Neuronal stem cell (in vitro differentiated cells): ENCODE measurements around the gene AGPS.
"Not testable (repeated sequence)": the region's sequence is repeated elsewhere in the genome, so short reads cannot be mapped to it uniquely, and the experiment has no call there.

ENCODE experiments used
- DNase-seq: peaks from one replicate; pipeline ENCODE4 v3.0.0-alpha.2; 2013; ENCODE audit warnings: low spot score
- H2AFZ ChIP-seq: one replicate; pipeline ENCODE4 v1.6.1; 2013; ENCODE audit warnings: mild to moderate bottlenecking, low read length, inconsistent platforms
- H2AK5ac ChIP-seq: 2 replicates; pipeline ENCODE4 v1.6.1; 2013; ENCODE audit warnings: low read depth, mild to moderate bottlenecking, inconsistent platforms, low read length, moderate library complexity, mixed read lengths
- H2BK120ac ChIP-seq: 2 replicates; pipeline ENCODE4 v1.6.1; 2013; ENCODE audit warnings: low read depth, mild to moderate bottlenecking, inconsistent platforms, low read length, moderate library complexity, mixed read lengths
- H2BK12ac ChIP-seq: one replicate; pipeline ENCODE4 v1.6.1; 2013; ENCODE audit warnings: low read length, inconsistent platforms
- H2BK15ac ChIP-seq: 2 replicates; pipeline ENCODE4 v1.6.1; 2013; ENCODE audit warnings: mild to moderate bottlenecking, low read length, inconsistent platforms, mixed read lengths
- H2BK5ac ChIP-seq: one replicate; pipeline ENCODE4 v1.6.1; 2013; ENCODE audit warnings: inconsistent platforms, mild to moderate bottlenecking, low read length, moderate library complexity
- H3K14ac ChIP-seq: one replicate; pipeline ENCODE4 v1.6.1; 2013; ENCODE audit warnings: low read length, inconsistent platforms
- H3K18ac ChIP-seq: 2 replicates; pipeline ENCODE4 v1.6.1; 2013; ENCODE audit warnings: low read length, inconsistent platforms
- H3K23ac ChIP-seq: 2 replicates; pipeline ENCODE4 v1.6.1; 2013; ENCODE audit warnings: low read depth, mild to moderate bottlenecking, mixed read lengths, low read length, inconsistent platforms; ENCODE audit not compliant: poor library complexity
- H3K27ac ChIP-seq: replicated peaks from 3 replicates; pipeline ENCODE4 v1.5.1; 2013; ENCODE audit warnings: low read length, inconsistent platforms
- H3K27me3 ChIP-seq, 3 experiments: 2 replicates each; pipeline ENCODE4 v1.6.1; 2013; ENCODE audit warnings: low read length in 3 of 3, mild to moderate bottlenecking in 2 of 3, inconsistent platforms in 1 of 3, low read depth in 1 of 3, mixed read lengths in 1 of 3, moderate library complexity in 1 of 3; ENCODE audit not compliant: control insufficient read depth in 3 of 3, insufficient read depth in 3 of 3
- H3K36me3 ChIP-seq, 2 donors: replicated peaks in 1 of 2; 2 replicates each; pipeline ENCODE4 v1.6.1; 2013; ENCODE audit warnings: low read length in 2 of 2; ENCODE audit not compliant: control insufficient read depth in 2 of 2, insufficient read depth in 2 of 2
- H3K4ac ChIP-seq: 2 replicates; pipeline ENCODE4 v1.6.1; 2013; ENCODE audit warnings: inconsistent platforms, mild to moderate bottlenecking, low read length, moderate library complexity
- H3K4me1 ChIP-seq, 2 donors: 1 replicate in 1 of 2; 2 replicates in 1 of 2; pipeline ENCODE4 v1.6.1; 2013; ENCODE audit warnings: low read length in 2 of 2, low read depth in 1 of 2; ENCODE audit not compliant: control insufficient read depth in 2 of 2, insufficient read depth in 1 of 2
- H3K4me2 ChIP-seq: one replicate; pipeline ENCODE4 v1.6.1; 2013; ENCODE audit warnings: mild to moderate bottlenecking, low read length, inconsistent platforms; ENCODE audit not compliant: insufficient read depth, poor library complexity, severe bottlenecking
- H3K4me3 ChIP-seq, 2 donors: 2 replicates each; pipeline ENCODE4 v1.5.1; 2013; ENCODE audit warnings: low read length in 2 of 2, mild to moderate bottlenecking in 2 of 2, inconsistent platforms in 1 of 2, moderate library complexity in 1 of 2
- H3K79me1 ChIP-seq: one replicate; pipeline ENCODE4 v1.6.1; 2013; ENCODE audit warnings: low read depth, mild to moderate bottlenecking, inconsistent platforms, low read length, moderate library complexity
- H3K9ac ChIP-seq: one replicate; pipeline ENCODE4 v1.6.1; 2013; ENCODE audit warnings: mild to moderate bottlenecking, low read depth, low read length, inconsistent platforms; ENCODE audit not compliant: poor library complexity
- H3K9me3 ChIP-seq, 2 donors: replicated peaks in 1 of 2; 2 replicates each; pipeline versions ENCODE3 to v1.6.1; 2013; ENCODE audit warnings: low read length in 2 of 2, mild to moderate bottlenecking in 2 of 2, inconsistent platforms in 1 of 2, low read depth in 1 of 2, mixed read lengths in 1 of 2, moderate library complexity in 1 of 2; ENCODE audit not compliant: control insufficient read depth in 2 of 2, insufficient read depth in 1 of 2
- H4K8ac ChIP-seq: one replicate; pipeline ENCODE4 v1.6.1; 2013; ENCODE audit warnings: low read depth, mild to moderate bottlenecking, inconsistent platforms, low read length, moderate library complexity
- H4K91ac ChIP-seq: one replicate; pipeline ENCODE4 v1.6.1; 2013; ENCODE audit warnings: low read length, low read depth, mild to moderate bottlenecking, inconsistent platforms; ENCODE audit not compliant: poor library complexity
- WGBS, 2 donors: extraction: QIAGEN DNeasy Blood & Tissue Kit; methylation state at CpG; one replicate each; pipeline ENCODE4 v1.1.7; 2013; ENCODE audit warnings: missing lambda C conversion rate in 2 of 2, mixed read lengths in 1 of 2; ENCODE audit not compliant: insufficient read length in 2 of 2, insufficient replicate concordance in 1 of 2; ENCODE audit errors: extremely low coverage in 2 of 2; 5-methylcytosine and 5-hydroxymethylcytosine counted together

AGPS gene

DNA sequence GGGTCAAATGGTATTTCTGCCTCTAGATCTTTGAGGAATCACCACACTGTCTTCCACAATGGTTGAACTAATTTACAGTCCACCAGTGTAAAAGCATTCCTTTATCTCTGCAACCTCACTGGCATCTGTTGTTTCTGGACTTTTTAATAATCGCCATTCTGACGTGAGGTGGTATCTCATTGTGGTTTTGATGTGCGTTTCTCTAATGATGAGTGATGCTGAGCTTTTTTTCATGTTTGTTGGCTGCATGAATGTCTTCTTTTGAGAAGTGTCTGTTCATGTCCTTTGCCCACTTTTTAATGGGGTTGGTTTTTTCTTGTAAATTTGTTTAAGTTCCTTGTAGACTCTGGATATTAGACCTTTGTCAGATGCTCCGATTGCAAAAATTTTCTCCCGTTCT lies 32.0 kb downstream of the AGPS start:
- H2AFZ ChIP-seq, H3K23ac ChIP-seq, H2BK15ac ChIP-seq, H3K27me3 ChIP-seq, H3K14ac ChIP-seq, H4K8ac ChIP-seq, H3K4ac ChIP-seq, H3K4me1 ChIP-seq, H2AK5ac ChIP-seq, H3K4me2 ChIP-seq, DNase-seq, H3K79me1 ChIP-seq, H2BK12ac ChIP-seq, H4K91ac ChIP-seq, H2BK5ac ChIP-seq, H2BK120ac ChIP-seq, H3K4me3 ChIP-seq, H3K18ac ChIP-seq, H3K27ac ChIP-seq, H3K9ac ChIP-seq: not testable (repeated sequence)
- WGBS, 2 donors: no CpG with 5 or more reads among the region's 5 CpGs
- peaks cover 2 to 23% of the 10 kb centered on the region in 2 donors for H3K36me3 ChIP-seq
- peaks cover 3 to 19% of the 10 kb centered on the region in 2 donors for H3K9me3 ChIP-seq

DNA sequence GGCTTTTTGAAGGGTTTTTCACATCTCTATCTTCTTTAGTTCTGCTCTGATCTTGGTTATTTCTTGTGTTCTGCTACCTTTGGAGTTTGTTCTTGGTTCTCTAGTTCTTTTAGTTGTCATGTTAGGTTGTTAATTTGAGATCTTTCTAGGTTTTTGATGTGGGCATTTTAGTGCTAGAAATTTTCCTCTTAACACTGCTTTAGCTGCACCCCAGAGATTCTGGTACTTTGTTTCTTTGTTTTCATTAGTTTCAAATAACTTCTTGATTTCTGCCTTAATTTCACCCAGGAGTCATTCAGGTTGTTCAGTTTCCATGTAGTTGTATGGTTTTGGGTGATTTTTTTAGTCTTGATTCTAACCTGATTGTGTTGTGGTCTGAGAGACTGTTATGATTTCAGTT lies 34.7 kb downstream of the AGPS start:
- Histone ChIP-seq H3K4me3 (no peak overlapping the region), H2BK15ac (no peak overlapping the region)

DNA sequence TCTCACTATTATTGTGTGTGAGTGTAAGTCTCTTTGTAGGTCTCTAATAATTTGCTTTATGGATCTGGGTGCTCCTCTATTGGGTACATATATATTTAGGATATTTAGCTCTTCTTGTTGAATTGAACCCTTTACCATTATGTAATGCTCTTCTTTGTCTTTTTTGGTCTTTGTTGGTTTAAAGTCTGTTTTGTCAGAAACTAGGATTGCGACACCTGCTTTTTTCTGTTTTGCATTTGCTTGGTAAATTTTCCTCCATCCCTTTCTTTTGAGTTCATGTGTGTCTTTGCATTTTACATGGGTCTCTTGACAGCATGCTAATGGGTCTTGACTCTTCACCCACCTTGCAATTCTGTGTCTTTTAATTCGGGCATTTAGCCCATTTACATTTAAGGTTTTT lies 35.4 kb downstream of the AGPS start:
- not testable (repeated sequence) for H3K9ac ChIP-seq, DNase-seq, H2AK5ac ChIP-seq, H3K4me2 ChIP-seq, H3K18ac ChIP-seq, H3K4ac ChIP-seq, H2BK12ac ChIP-seq, H3K79me1 ChIP-seq, H2AFZ ChIP-seq, H3K14ac ChIP-seq, H3K4me3 ChIP-seq, H3K23ac ChIP-seq, H4K91ac ChIP-seq, H3K27ac ChIP-seq, H2BK15ac ChIP-seq, H2BK120ac ChIP-seq, H3K36me3 ChIP-seq, H2BK5ac ChIP-seq, H4K8ac ChIP-seq, H3K4me1 ChIP-seq, H3K27me3 ChIP-seq
- H3K9me3 ChIP-seq: peaks cover 10 to 45% of the 10 kb centered on the region in 2 donors
- whole genome bisulfite sequencing, 2 donors: no CpG with 5 or more reads among the region's 2 CpGs

More for the DNA sequence above, 34.7 kb downstream of the AGPS start:
- Histone ChIP-seq H3K18ac (no peak overlapping the region), H2AFZ (no peak overlapping the region), H3K14ac (no peak overlapping the region), H4K8ac (no peak overlapping the region), H4K91ac (no peak overlapping the region), H3K4me2 (no peak overlapping the region), H3K4me1 (no peaks in the 10 kb centered on the region), H2AK5ac (no peak overlapping the region), H3K27me3 (no peaks in the 10 kb centered on the region), H3K4ac (no peak overlapping the region), H3K27ac (no peak overlapping the region), H2BK120ac (no peak overlapping the region), H2BK12ac (no peak overlapping the region), H3K79me1 (peaks cover 5% of the 10 kb centered on the region), H3K9ac (no peak overlapping the region), H3K23ac (no peak overlapping the region), H3K36me3 (peaks cover 2 to 10% of the 10 kb centered on the region in 2 donors), H3K9me3 (peaks cover 8 to 40% of the 10 kb centered on the region in 2 donors), H2BK5ac (no peak overlapping the region)
- DNase-seq: no peak

DNA sequence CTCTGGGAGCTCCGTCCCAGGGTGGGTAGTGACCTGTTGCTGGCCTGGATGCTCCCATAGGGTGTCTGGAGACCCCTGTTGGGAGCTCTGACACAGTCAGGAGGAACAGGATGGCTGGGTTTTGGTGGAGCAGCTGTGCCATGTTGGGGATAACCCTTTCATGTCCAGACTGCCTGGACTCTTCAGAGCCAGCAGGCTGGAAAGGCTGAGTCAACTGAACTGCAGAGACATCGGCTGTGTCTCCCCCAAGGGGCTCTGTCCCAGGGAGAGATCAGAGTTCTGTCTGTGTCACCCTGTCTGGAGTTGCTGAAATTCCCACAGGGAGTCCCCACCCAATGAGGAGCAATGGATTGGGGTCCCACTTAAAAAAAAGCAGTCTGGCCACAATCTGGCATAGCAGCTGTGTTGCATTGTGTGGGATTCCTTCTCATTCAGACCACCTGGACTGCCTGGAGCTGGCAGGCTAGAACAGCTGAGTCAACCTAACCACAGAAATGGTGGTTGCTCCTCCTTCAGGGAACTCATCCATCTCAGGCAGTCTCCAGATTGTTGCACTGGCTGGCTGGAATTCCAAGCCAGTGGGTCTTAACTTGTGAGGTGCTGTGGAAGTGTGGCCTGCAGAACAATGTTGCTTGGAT lies 37.2 kb downstream of the AGPS start:
- peaks cover 5% of the 10 kb centered on the region for H3K79me1 ChIP-seq
- H4K91ac ChIP-seq: no peak overlapping the region
- H3K27me3 ChIP-seq: no peaks in the 10 kb centered on the region
- no peak overlapping the region for H3K4me3 ChIP-seq
- H3K9me3 ChIP-seq: peaks cover 12 to 61% of the 10 kb centered on the region in 2 donors
- no peak overlapping the region for H2BK12ac ChIP-seq
- peaks cover 0 to 15% of the 10 kb centered on the region in 2 donors for H3K36me3 ChIP-seq
- H3K4me2 ChIP-seq: no peak overlapping the region
- no peak overlapping the region for H3K4ac ChIP-seq
- no peak overlapping the region for H2AFZ ChIP-seq
- no peak for DNase-seq
- H4K8ac ChIP-seq: no peak overlapping the region
- no peak overlapping the region for H2AK5ac ChIP-seq
- no peak overlapping the region for H3K18ac ChIP-seq
- H3K4me1 ChIP-seq: no peaks in the 10 kb centered on the region
- no peak overlapping the region for H2BK15ac ChIP-seq
- H3K23ac ChIP-seq: no peak overlapping the region
- H3K9ac ChIP-seq: no peak overlapping the region
- no peak overlapping the region for H3K14ac ChIP-seq
- H2BK5ac ChIP-seq: no peak overlapping the region
- no peak overlapping the region for H3K27ac ChIP-seq
- no CpG with 5 or more reads among the region's 2 CpGs for WGBS, 2 donors
- no peak overlapping the region for H2BK120ac ChIP-seq
